ENCODE results near the gene PEDS1. TPM values are rescaled to one million over a fixed set of nuclear protein-coding genes. Genes with fewer than 3 reads are reported as not detected.

PEDS1 gene
- total and polyA plus RNA-seq, 2 of the 13 experiments (the other 11 are each of a cell fraction or from before 2014, with no cell fraction given): 30.5 to 93.9 TPM

- TF ChIP-seq ZNF331 (CRISPR knock-in tag; IDR thresholded peaks at IDR 0.05) (0 out of 2 replicates have a peak, but pooled peaks have one; percentile 19), HNF4A (CRISPR knock-in tag; IDR thresholded peaks at IDR 0.05) (no peak), TMF1 (CRISPR knock-in tag; IDR thresholded peaks at IDR 0.05; ENCODE audit: low read depth) (no peak), ZFX (CRISPR knock-in tag; IDR thresholded peaks at IDR 0.05; ENCODE audit: low read depth) (no peak), SALL2 (CRISPR knock-in tag; IDR thresholded peaks at IDR 0.05) (no peak; the same call in 1 of the 2 replicates), ZNF784 (CRISPR knock-in tag; IDR thresholded peaks at IDR 0.05; ENCODE audit: borderline replicate concordance) (0 out of 2 replicates have a peak, but pooled peaks have one; percentile 3), KLF13 (CRISPR knock-in tag; IDR thresholded peaks at IDR 0.05) (no peak), SRSF9 (IDR thresholded peaks at IDR 0.05; ENCODE audit: borderline replicate concordance, insufficient read depth, low read depth, low read length, poor library complexity, severe bottlenecking) (no peak), ZEB1 (IDR thresholded peaks at IDR 0.05; ENCODE audit: insufficient replicate concordance, low read depth) (no peak), AGO2 (optimal IDR thresholded peaks at IDR 0.05; ENCODE audit: low read depth, low read length) (no peak), REXO4 (CRISPR knock-in tag; IDR thresholded peaks at IDR 0.05; ENCODE audit: borderline replicate concordance) (no peak), ZNF557 (CRISPR knock-in tag; IDR thresholded peaks at IDR 0.05) (no peak), MLLT10 (CRISPR knock-in tag; IDR thresholded peaks at IDR 0.05) (no peak), SRY (CRISPR knock-in tag; IDR thresholded peaks at IDR 0.05) (0 out of 2 replicates have a peak, but pooled peaks have one; percentile 65), KLF15 (CRISPR knock-in tag; IDR thresholded peaks at IDR 0.05; ENCODE audit: borderline replicate concordance) (no peak), ZNF367 (CRISPR knock-in tag; IDR thresholded peaks at IDR 0.05; ENCODE audit: borderline replicate concordance) (no peak), CSRNP1 (CRISPR knock-in tag; IDR thresholded peaks at IDR 0.05) (no peak), GABPB1 (CRISPR knock-in tag; IDR thresholded peaks at IDR 0.05) (no peak), ZNF589 (CRISPR knock-in tag; conservative IDR thresholded peaks at IDR 0.05) (no peak; the same call in 1 of the 2 replicates), SP2 (CRISPR knock-in tag; IDR thresholded peaks at IDR 0.05) (no peak), ZNF292 (CRISPR knock-in tag; IDR thresholded peaks at IDR 0.05; ENCODE audit: borderline replicate concordance, low read depth) (no peak), ZNF296 (CRISPR knock-in tag; conservative IDR thresholded peaks at IDR 0.05) (no peak), E2F2 (CRISPR knock-in tag; IDR thresholded peaks at IDR 0.05; ENCODE audit: borderline replicate concordance) (no peak), SYNCRIP (IDR thresholded peaks at IDR 0.05; ENCODE audit: insufficient read depth, low read depth, low read length) (no peak)
- TF ChIP-seq, protein P1, sequence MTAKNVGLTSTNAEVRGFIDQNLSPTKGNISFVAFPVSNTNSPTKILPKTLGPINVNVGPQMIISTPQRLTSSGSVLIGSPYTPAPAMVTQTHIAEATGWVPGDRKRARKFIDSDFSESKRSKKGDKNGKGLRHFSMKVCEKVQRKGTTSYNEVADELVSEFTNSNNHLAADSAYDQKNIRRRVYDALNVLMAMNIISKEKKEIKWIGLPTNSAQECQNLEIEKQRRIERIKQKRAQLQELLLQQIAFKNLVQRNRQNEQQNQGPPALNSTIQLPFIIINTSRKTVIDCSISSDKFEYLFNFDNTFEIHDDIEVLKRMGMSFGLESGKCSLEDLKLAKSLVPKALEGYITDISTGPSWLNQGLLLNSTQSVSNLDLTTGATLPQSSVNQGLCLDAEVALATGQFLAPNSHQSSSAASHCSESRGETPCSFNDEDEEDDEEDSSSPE (CRISPR knock-in tag; IDR thresholded peaks at IDR 0.05): no peak
- TF ChIP-seq, protein P2, sequence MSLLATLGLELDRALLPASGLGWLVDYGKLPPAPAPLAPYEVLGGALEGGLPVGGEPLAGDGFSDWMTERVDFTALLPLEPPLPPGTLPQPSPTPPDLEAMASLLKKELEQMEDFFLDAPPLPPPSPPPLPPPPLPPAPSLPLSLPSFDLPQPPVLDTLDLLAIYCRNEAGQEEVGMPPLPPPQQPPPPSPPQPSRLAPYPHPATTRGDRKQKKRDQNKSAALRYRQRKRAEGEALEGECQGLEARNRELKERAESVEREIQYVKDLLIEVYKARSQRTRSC (CRISPR knock-in tag; IDR thresholded peaks at IDR 0.05; ENCODE audit: low read depth): no peak
Measured at GRCh38 chr20:50188287-50188688, 34.8 kb upstream of the PEDS1 start (continued).

All from HepG2 (cell line).